ENCODE measurements around the gene VSIG10L. TPM values are rescaled to one million over a fixed set of nuclear protein-coding genes. Genes with fewer than 3 reads are reported as not detected.

VSIG10L gene
- polyA plus RNA-seq, 2 of the 4 experiments (the other 2 are of a cell fraction): 6.7 to 9.2 TPM

- no peak for DNase-seq (ENCODE audit: low read depth in 1 of 2, low spot score in 1 of 2)
- CTCF ChIA-PET: interaction anchor here (0.6 to 1.3 kb wide), 3 partner anchors 9 to 243 kb away, joined by 3 to 4 read pairs (median 4); no protein-coding TSS in a partner anchor
- 90% methylated on average over 16 of the region's 16 CpGs for whole genome bisulfite sequencing (ENCODE audit: missing lambda C conversion rate)
- Histone ChIP-seq H3K9me3 (no peaks in the 10 kb centered on the region), H3K27ac (peak overlapping the region in 1 of 2 experiments; percentile 83; a peak in 3 of 6 replicates), H3K4me3 (no peak overlapping the region), H3K4me1 (peaks cover 32% of the 10 kb centered on the region), H3K4me2 (no peak overlapping the region)
- TF ChIP-seq JUNB (IDR thresholded peaks at IDR 0.05) (no peak), MAX (IDR thresholded peaks at IDR 0.05) (no peak), EHMT2 (IDR thresholded peaks at IDR 0.05; ENCODE audit: low read depth) (no peak), FOXS1 (CRISPR knock-in tag; IDR thresholded peaks at IDR 0.05) (no peak), EP300 (IDR thresholded peaks at IDR 0.05) (no peak), MYC (IDR thresholded peaks at IDR 0.05; ENCODE audit: borderline replicate concordance, low read length) (no peak), ZFP36 (IDR thresholded peaks at IDR 0.05; ENCODE audit: borderline replicate concordance, partially characterized antibody) (no peak), PHF8 (IDR thresholded peaks at IDR 0.05; ENCODE audit: borderline replicate concordance, low read depth) (no peak), POLR2A (IDR thresholded peaks at IDR 0.05; ENCODE audit: low read length) (no peak), RAD21 (conservative IDR thresholded peaks at IDR 0.05 in 1 of 2, IDR thresholded peaks at IDR 0.05 in 1 of 2) (no peak), RCOR1 (IDR thresholded peaks at IDR 0.05; ENCODE audit: low read depth, low read length) (no peak), NPAS2 (CRISPR knock-in tag; IDR thresholded peaks at IDR 0.05; ENCODE audit: borderline replicate concordance) (no peak), BCL3 (IDR thresholded peaks at IDR 0.05) (no peak)
- POLR2A ChIA-PET: interaction anchor here (4.2 kb wide), 1 partner anchor 13 kb away, joined by 42 read pairs; no protein-coding TSS in a partner anchor
- no peak for FAIRE-seq
- no peak for ATAC-seq
Measured at GRCh38 chr19:51352783-51353360, 10.9 kb upstream of the VSIG10L start.

- DNase-seq (ENCODE audit: low read depth in 1 of 2, low spot score in 1 of 2) (no peak), ATAC-seq (peak; percentile 6 to 19; a peak in 3 of 6 replicates), FAIRE-seq (no peak)
- no peaks in the 10 kb centered on the region for H3K9me3 ChIP-seq
- TF ChIP-seq NFE2L2 (conservative IDR thresholded peaks at IDR 0.05; ENCODE audit: low read length) (no peak), BCL3 (IDR thresholded peaks at IDR 0.05) (no peak), SREBF2 (IDR thresholded peaks at IDR 0.05) (no peak), HOXB13 (CRISPR knock-in tag; IDR thresholded peaks at IDR 0.05; ENCODE audit: low read depth) (no peak), MYC (IDR thresholded peaks at IDR 0.05; ENCODE audit: borderline replicate concordance, low read length) (no peak), MAX (IDR thresholded peaks at IDR 0.05) (no peak), BHLHE40 (IDR thresholded peaks at IDR 0.05; ENCODE audit: low read depth, low read length) (no peak), SMC3 (IDR thresholded peaks at IDR 0.05) (no peak), RARB (CRISPR knock-in tag; IDR thresholded peaks at IDR 0.05) (no peak), EHF (CRISPR knock-in tag; IDR thresholded peaks at IDR 0.05) (no peak), JUNB (IDR thresholded peaks at IDR 0.05) (no peak), FOSL2 (IDR thresholded peaks at IDR 0.05) (no peak), FOSL2 (CRISPR knock-in tag; IDR thresholded peaks at IDR 0.05) (no peak), EHMT2 (IDR thresholded peaks at IDR 0.05; ENCODE audit: low read depth) (no peak), MAFK (IDR thresholded peaks at IDR 0.05; ENCODE audit: partially characterized antibody) (no peak), CHD2 (IDR thresholded peaks at IDR 0.05; ENCODE audit: low read length, partially characterized antibody) (no peak), HES2 (IDR thresholded peaks at IDR 0.05) (no peak)
- POLR2A ChIA-PET: interaction anchor here (4.2 kb wide), 1 partner anchor 11 kb away, joined by 42 read pairs; no protein-coding TSS in a partner anchor
- CTCF ChIA-PET: interaction anchor here (1.0 to 2.3 kb wide), 5 partner anchors 11 to 28 kb away, joined by 3 to 12 read pairs (median 6); no protein-coding TSS in a partner anchor
- no peak overlapping the region for H3K4me3 ChIP-seq
- peak overlapping the region; percentile 83 to 84 for H3K27ac ChIP-seq
- peak overlapping the region; percentile 49; the same call in 2 of the 3 replicates for H3K4me2 ChIP-seq
- peaks cover 37% of the 10 kb centered on the region for H3K4me1 ChIP-seq
- WGBS (ENCODE audit: missing lambda C conversion rate): 90% methylated on average over 11 of the region's 11 CpGs
Measured at GRCh38 chr19:51351266-51351990, 9.5 kb upstream of the VSIG10L start.
